HL-60 (cell line): ENCODE results near the gene NIF3L1.

ENCODE experiments used
- DNase-seq, 2 experiments: peaks; one replicate each; pipeline ENCODE4 v3.0.0-alpha.2; 2010 to 2020; ENCODE audit warnings: low read depth in 1 of 2, low spot score in 1 of 2
- H3K27ac ChIP-seq: fragments of 250-450 bp; sonication (Bioruptor Pico); replicated peaks from 2 replicates; pipeline ENCODE4 v1.5.1; 2020; ENCODE audit warnings: mild to moderate bottlenecking, moderate library complexity
- H3K27me3 ChIP-seq: fragments of 250-450 bp; sonication (Bioruptor Pico); 2 replicates; pipeline ENCODE4 v1.5.1; 2021; ENCODE audit warnings: mild to moderate bottlenecking, moderate library complexity; ENCODE audit not compliant: insufficient read depth, poor library complexity, severe bottlenecking
- H3K4me3 ChIP-seq: replicated peaks from 2 replicates; pipeline ENCODE4 v1.5.1; 2011; ENCODE audit warnings: mild to moderate bottlenecking, control low read depth, low read length; ENCODE audit not compliant: insufficient read depth
- GABPA ChIP-seq: IDR thresholded peaks from 2 replicates; pipeline ENCODE4 v1.6.1; 2012; ENCODE audit warnings: low read depth
- POLR2AphosphoS5 ChIP-seq: IDR thresholded peaks from 2 replicates; pipeline ENCODE4 v1.6.1; 2012; ENCODE audit warnings: low read depth
- REST ChIP-seq: IDR thresholded peaks from 2 replicates; pipeline ENCODE4 v1.6.1; 2012; ENCODE audit warnings: low read depth; ENCODE audit not compliant: insufficient replicate concordance
- SPI1 ChIP-seq: IDR thresholded peaks from 2 replicates; pipeline ENCODE4 v1.6.1; 2012; ENCODE audit warnings: low read depth, mild to moderate bottlenecking, borderline replicate concordance
- long read RNA-seq: library from polyadenylated mRNA; unstranded; transcript quantifications from one replicate; pipeline ENCODE4 v2.0.0, GENCODE V29; 2020
- TF ChIP-seq, protein P1 (sequence below): IDR thresholded peaks from one replicate; pipeline ENCODE4 v1.5.1; 2011; ENCODE audit warnings: low read length, control low read depth, inconsistent platforms; ENCODE audit not compliant: insufficient read depth

Gene NIF3L1, protein sequence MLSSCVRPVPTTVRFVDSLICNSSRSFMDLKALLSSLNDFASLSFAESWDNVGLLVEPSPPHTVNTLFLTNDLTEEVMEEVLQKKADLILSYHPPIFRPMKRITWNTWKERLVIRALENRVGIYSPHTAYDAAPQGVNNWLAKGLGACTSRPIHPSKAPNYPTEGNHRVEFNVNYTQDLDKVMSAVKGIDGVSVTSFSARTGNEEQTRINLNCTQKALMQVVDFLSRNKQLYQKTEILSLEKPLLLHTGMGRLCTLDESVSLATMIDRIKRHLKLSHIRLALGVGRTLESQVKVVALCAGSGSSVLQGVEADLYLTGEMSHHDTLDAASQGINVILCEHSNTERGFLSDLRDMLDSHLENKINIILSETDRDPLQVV
- long read RNA-seq, transcript NIF3L1-202 (7 exons, 1,680 nt): major isoform, 49 of 154 reads
- long read RNA-seq, transcript NIF3L1-201 (7 exons, 1,626 nt): minor isoform, 29 of 154 reads
- long read RNA-seq, partial matches to known transcripts: 10 of 154 reads
- long read RNA-seq, other reads (novel, unspliced or antisense): 66 of 154 reads

GRCh38 chr2:200888704-200889625 is at the start of gene NIF3L1, which contains the start of gene PPIL3:
NIF3L1 (plus strand) TSS chr2:200889371; CDS start chr2:200891944, 2,573 bp downstream.
PPIL3 (minus strand) TSS chr2:200889077; CDS start chr2:200887615, 1,462 bp downstream.
- Histone ChIP-seq H3K27me3 (no peaks in the 10 kb centered on the region), H3K4me3 (peak within 1 kb of the TSS; percentile 77), H3K27ac (peak within 1 kb of the TSS; percentile 94)
- peak; percentile 99 for TF ChIP-seq GABPA
- TF ChIP-seq SPI1: peak; percentile 25; the same call in 1 of the 2 replicates
- peak; percentile 66 for TF ChIP-seq POLR2AphosphoS5
- peak; percentile 83 for TF ChIP-seq REST
- TF ChIP-seq, protein P1, sequence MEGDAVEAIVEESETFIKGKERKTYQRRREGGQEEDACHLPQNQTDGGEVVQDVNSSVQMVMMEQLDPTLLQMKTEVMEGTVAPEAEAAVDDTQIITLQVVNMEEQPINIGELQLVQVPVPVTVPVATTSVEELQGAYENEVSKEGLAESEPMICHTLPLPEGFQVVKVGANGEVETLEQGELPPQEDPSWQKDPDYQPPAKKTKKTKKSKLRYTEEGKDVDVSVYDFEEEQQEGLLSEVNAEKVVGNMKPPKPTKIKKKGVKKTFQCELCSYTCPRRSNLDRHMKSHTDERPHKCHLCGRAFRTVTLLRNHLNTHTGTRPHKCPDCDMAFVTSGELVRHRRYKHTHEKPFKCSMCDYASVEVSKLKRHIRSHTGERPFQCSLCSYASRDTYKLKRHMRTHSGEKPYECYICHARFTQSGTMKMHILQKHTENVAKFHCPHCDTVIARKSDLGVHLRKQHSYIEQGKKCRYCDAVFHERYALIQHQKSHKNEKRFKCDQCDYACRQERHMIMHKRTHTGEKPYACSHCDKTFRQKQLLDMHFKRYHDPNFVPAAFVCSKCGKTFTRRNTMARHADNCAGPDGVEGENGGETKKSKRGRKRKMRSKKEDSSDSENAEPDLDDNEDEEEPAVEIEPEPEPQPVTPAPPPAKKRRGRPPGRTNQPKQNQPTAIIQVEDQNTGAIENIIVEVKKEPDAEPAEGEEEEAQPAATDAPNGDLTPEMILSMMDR: no peak
- DNase-seq: peak; percentile 97 to 99

- H3K27me3 ChIP-seq: no peaks in the 10 kb centered on the region
- no peak overlapping the region for H3K27ac ChIP-seq
- no peak for DNase-seq
- no peak overlapping the region for H3K4me3 ChIP-seq
- TF ChIP-seq, protein P1: no peak
- no peak for TF ChIP-seq GABPA
- TF ChIP-seq POLR2AphosphoS5: no peak
- TF ChIP-seq SPI1: no peak
- no peak for TF ChIP-seq REST
Measured at GRCh38 chr2:200839513-200839912, 49.7 kb upstream of the NIF3L1 start.

GRCh38 chr2:200843993-200844948 is 44.9 kb upstream of the NIF3L1 start:
- Histone ChIP-seq H3K4me3 (no peak overlapping the region), H3K27ac (no peak overlapping the region), H3K27me3 (no peaks in the 10 kb centered on the region)
- no peak for DNase-seq
- TF ChIP-seq, protein P1: no peak
- TF ChIP-seq GABPA: no peak
- no peak for TF ChIP-seq REST
- no peak for TF ChIP-seq POLR2AphosphoS5
- TF ChIP-seq SPI1: no peak
